Cardiac fibroblast (primary cell): ENCODE measurements around the gene TSPAN32.
"Not testable (repeated sequence)": the region's sequence is repeated elsewhere in the genome, so short reads cannot be mapped to it uniquely, and the experiment has no call there.

ENCODE experiments used
- DNase-seq, 2 donors: peaks; one replicate each; pipeline versions ENCODE4 v3.0.0 to v3.0.0-alpha.2; 2010; ENCODE audit warnings: low read depth in 2 of 2
- H3K4me3 ChIP-seq, 2 donors: replicated peaks in 1 of 2; 1 replicate in 1 of 2; 2 replicates in 1 of 2; pipeline ENCODE4 v1.5.1; 2011; ENCODE audit warnings: low read depth in 2 of 2, low read length in 2 of 2, mild to moderate bottlenecking in 2 of 2, moderate library complexity in 1 of 2
- CTCF ChIP-seq: IDR thresholded peaks from one replicate; pipeline ENCODE4 v1.5.1; 2011; ENCODE audit warnings: low read depth, mild to moderate bottlenecking, low read length, inconsistent platforms

TSPAN32 gene

GRCh38 chr11:2325719-2326118 is 23.9 kb downstream of the TSPAN32 start:
- no peak overlapping the region for H3K4me3 ChIP-seq
- no peak for TF ChIP-seq CTCF
- DNase-seq: peak; percentile 29 to 33

- TF ChIP-seq CTCF: no peak
- DNase-seq: no peak
- H3K4me3 ChIP-seq: no peak overlapping the region
Measured at GRCh38 chr11:2327032-2327431, 25.2 kb downstream of the TSPAN32 start.

GRCh38 chr11:2328021-2328420 is 26.2 kb downstream of the TSPAN32 start:
- no peak overlapping the region for H3K4me3 ChIP-seq
- no peak for DNase-seq
- TF ChIP-seq CTCF: no peak

- no peak for DNase-seq
- TF ChIP-seq CTCF: no peak
- no peak overlapping the region for H3K4me3 ChIP-seq
Measured at GRCh38 chr11:2328656-2329354, 27.0 kb downstream of the TSPAN32 start.

- no peak for TF ChIP-seq CTCF
- no peak overlapping the region for H3K4me3 ChIP-seq
- DNase-seq: no peak
Measured at GRCh38 chr11:2329551-2329950, 27.7 kb downstream of the TSPAN32 start.

- no peak for TF ChIP-seq CTCF
- no peak overlapping the region for H3K4me3 ChIP-seq
- DNase-seq: no peak
Measured at GRCh38 chr11:2330696-2331095, 28.9 kb downstream of the TSPAN32 start.

- no peak for DNase-seq
- no peak for TF ChIP-seq CTCF
Measured at GRCh38 chr11:2331404-2331803, 29.6 kb downstream of the TSPAN32 start.

GRCh38 chr11:2332569-2332968 is 30.8 kb downstream of the TSPAN32 start:
- H3K4me3 ChIP-seq, DNase-seq: not testable (repeated sequence)

More at GRCh38 chr11:2331404-2331803, 29.6 kb downstream of the TSPAN32 start:
- H3K4me3 ChIP-seq: no peak overlapping the region

GRCh38 chr11:2333486-2334205 is 31.8 kb downstream of the TSPAN32 start:
- not testable (repeated sequence) for H3K4me3 ChIP-seq, DNase-seq
